ENCODE measurements around the gene PSEN1.

GRCh38 chr14:73241481-73242165 is 105.3 kb downstream of the PSEN1 start:
- TF ChIP-seq, protein P1, sequence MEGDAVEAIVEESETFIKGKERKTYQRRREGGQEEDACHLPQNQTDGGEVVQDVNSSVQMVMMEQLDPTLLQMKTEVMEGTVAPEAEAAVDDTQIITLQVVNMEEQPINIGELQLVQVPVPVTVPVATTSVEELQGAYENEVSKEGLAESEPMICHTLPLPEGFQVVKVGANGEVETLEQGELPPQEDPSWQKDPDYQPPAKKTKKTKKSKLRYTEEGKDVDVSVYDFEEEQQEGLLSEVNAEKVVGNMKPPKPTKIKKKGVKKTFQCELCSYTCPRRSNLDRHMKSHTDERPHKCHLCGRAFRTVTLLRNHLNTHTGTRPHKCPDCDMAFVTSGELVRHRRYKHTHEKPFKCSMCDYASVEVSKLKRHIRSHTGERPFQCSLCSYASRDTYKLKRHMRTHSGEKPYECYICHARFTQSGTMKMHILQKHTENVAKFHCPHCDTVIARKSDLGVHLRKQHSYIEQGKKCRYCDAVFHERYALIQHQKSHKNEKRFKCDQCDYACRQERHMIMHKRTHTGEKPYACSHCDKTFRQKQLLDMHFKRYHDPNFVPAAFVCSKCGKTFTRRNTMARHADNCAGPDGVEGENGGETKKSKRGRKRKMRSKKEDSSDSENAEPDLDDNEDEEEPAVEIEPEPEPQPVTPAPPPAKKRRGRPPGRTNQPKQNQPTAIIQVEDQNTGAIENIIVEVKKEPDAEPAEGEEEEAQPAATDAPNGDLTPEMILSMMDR (IDR thresholded peaks at IDR 0.05) = no peak
- TF ChIP-seq POLR2A (IDR thresholded peaks at IDR 0.05) = no peak
- TF ChIP-seq POLR2AphosphoS5 (IDR thresholded peaks at IDR 0.05) = no peak
